D341Med (cell line): ENCODE results near the gene SLC5A1.
"Not testable (repeated sequence)": the region's sequence is repeated elsewhere in the genome, so short reads cannot be mapped to it uniquely, and the experiment has no call there.

Source experiments
- DNase-seq: peaks from one replicate; pipeline ENCODE4 v3.0.0; 2012; ENCODE audit warnings: low spot score

The SLC5A1 gene

DNA sequence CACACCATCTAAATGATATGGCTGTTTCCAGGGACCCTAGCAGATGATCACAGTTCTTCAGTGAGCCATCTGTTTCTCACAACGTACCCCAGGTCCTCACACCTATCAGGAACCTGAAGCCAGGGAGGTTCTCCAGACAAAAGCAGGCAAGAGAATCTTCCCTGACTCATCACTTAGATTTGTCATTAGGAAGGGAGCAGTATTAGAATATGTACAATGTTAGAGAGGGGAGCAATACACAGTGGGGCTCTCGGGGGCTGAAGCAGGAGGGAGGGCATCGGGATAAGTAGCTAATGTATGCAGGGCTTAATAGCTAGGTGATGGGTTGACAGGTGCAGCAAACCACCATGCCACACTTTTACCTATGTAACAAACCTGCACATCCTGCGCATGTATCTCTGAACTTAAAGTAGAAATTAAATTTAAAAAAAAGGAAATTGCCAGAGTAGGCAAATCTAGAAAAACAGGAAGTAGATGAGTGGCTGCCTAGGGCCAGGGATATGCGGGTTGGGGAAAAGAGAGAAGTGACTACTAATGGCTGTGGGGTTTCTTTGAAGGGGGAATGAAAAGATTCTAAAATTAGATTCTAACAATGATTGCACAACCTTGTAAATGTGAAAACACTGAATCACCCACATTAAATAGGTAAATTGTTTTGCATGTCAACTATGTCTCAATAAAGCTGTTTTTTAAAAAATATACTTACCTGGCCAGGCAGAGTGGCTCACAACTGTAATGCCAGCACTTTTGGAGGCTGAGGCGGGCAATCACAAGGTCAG, 101.6 kb downstream of the SLC5A1 start:
- DNase-seq, result no peak

DNA sequence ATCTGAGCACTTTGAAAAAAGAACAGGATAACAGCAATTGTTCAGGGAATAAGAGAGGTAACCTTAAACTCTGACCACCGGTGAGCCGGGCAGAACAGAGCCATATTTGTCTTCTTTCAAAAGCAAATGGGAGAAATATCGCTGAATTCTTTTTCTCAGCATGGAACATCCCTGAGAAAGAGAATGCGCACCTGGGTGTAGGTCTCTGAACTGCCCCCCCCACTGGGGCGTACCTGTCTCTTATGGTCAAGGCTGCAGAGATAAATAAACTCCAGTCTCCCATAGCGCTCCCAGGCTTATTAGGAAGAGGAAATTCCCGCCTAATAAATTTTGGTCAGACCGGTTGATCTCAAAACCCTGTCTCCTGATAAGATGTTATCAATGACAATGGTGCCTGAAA, 104.1 kb downstream of the SLC5A1 start:
- DNase-seq, result not testable (repeated sequence)

DNA sequence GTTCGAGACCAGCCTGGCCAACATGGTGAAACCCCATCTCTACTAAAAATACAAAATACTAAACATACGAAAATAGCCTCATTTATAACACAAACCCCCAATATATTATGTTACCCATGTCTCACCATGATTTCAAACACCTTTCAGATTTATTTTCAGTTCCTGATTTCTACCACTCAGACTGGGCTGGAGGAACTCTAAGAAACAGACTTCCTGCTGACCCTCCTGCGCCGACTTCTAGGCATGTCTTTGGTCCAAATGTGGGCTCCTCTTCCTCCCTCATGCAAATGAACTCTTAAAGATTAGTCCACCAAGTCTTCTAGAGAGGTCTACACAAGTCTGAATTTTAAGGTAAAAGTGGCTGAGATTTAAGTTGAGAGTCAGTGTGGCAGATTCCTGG, 105.3 kb downstream of the SLC5A1 start:
- not testable (repeated sequence) for DNase-seq

DNA sequence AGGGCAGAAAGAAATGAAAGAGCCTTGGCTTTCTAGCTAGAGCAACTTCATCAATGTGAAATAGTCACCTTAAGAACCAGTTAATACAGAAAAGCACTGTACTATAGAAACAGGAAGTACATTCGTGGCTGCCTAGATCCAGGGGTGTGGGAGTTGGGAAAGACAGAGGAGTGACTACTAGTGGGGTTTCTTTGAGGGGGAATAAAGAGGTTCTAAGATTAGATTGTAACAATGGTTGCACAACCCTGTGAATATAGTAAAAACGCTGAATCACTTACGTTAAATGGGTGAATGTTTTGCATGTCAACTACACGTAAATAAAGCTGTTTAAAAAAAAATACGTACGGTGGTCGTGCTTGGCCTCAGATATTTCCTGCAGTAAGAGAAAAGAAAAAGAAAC, 107.6 kb downstream of the SLC5A1 start:
- DNase-seq, result not testable (repeated sequence)

DNA sequence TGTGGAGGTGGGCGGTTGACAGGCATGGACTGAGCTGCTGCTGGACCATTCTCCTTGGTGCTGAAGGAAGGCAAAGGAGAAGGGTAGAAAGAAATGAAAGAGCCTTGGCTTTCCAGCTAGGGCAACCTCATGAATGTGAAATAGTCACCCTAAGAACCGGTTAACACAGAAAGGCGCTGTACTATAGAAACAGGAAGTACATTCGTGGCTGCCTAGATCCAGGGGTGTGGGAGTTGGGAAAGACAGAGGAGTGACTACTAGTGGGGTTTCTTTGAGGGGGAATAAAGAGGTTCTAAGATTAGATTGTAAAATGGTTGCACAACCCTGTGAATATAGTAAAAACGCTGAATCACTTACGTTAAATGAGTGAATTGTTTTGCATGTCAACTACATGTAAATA, 108.6 kb downstream of the SLC5A1 start:
- DNase-seq, result not testable (repeated sequence)

DNA sequence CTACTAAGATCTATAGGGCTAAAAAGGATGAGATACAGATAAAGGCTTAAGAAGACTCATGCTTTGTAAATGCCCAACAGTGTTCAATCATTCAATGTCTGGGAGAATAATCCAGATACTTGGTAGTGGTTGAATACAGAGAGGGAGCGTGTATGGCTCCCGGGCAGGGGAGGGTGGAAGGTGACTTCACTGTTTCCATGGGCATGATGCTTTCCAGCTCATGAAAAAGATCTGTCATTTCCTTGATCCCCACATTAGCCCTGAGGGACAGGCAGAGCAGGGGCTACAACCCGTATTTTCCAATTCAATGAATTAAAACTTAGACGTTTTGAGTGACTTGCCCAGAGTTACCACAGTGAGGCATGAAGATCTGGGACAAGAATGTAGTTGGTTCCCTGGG, 111.7 kb downstream of the SLC5A1 start:
- not testable (repeated sequence) for DNase-seq

DNA sequence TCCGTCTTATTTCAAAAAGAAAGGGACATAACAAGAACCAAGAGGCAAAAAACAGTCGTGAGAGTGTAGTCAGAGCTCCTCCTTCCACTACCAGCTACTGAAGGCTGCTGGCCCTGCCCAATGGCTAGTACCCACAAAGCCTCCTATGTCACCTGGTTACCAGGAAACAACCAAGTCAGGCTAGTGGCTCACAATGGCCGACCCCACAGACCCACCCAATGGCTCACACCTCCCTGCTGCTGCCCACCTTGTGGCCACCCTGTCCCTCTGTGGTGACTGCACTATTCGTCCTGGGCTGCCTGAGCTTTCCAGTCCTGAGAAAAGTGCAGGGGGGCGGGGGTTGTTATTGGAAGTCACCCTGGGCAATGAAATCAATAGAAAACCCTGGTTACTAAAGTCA, 114.6 kb downstream of the SLC5A1 start:
- not testable (repeated sequence) for DNase-seq

DNA sequence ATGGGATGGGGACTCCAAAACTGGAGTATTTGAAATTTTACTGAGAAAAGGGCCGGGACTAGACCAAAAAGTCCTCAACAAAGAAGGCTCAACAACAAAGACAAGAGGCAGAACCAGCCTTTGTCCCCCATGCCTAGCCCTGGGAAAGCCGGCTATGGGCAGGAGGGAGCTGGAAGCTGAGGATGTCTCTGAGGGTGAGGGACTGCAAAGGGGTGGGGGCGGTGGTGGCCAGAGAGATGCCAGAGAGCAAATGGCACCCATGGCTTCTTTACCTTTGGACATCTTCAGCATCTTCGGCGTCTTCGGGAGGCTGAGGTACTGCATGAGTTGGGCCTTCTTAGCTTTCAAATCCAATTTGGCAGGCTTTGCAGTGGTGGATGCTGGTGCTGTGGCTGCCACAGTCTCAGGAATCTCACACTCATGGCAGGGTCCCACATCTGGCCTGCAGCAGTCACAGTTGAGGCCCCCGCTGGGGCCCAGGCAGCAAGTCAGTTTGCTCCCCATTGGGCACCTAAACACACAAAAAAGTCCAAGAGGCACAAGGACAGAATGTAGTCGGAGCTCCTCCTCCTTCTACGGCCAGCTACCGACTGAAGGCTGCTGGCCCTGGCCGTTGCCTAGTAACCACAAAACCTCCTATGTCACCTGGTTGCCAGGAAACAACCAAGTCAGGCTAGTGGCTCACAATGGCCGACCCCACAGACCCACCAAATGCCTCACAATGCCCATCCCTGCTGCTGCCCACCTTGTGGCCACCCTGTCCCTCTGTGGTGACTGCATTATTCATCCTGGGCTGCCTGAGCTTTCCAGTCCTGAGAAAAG, 115.9 kb downstream of the SLC5A1 start, which contains the start of gene C22orf42:
Gene C22orf42, minus strand, starts transcription at position 592 of the 822 bp plus-strand sequence. Its CDS starts 88 bp downstream, at position 504.
- no peak for DNase-seq

DNA sequence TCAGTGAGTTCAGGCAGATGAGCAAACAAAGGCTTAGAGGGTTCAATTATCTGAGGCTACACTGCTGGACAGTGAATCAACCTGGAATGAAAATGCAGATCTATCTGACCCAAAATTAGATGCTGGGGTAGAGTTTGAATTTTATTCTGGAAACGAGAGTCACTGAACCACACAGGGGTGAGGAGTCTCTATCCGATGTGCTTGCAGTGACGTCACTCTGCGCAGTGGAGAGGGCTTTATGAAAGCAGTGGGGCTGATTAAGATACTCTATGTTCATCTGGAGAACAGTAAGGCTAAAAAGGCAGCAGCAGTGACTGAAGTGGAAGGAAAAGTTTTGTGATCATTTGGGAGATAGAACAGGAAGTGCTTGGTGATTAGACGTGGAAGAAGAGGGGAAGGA, 117.3 kb downstream of the SLC5A1 start:
- not testable (repeated sequence) for DNase-seq
